ENCODE data around the gene SYCP2L. TPM values are rescaled to one million over a fixed set of nuclear protein-coding genes. Genes with fewer than 3 reads are reported as not detected.

Gene SYCP2L
- total RNA-seq, 1 donor from 2014 or later: 6.4 TPM

DNA sequence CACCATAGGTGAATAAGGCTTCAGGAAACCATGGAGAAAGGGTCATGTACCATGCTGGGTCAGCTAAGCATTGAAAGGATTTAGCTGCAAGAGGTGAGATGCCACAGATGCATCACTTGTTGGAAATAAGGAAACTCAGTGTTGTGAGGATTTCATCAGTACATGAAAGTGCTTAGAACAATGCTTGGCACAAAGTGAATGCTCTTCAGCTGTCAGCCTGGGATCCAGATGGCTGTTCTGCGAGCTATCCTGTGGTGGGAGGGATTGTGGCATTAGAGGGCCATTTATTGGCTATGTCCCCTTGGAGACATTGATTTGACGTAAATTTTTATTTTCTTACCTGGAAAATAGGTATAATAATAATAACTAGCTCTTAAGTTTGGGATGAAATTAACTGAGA is 104.3 kb downstream of the SYCP2L start:
- Histone ChIP-seq H3K4me1 (ENCODE audit: insufficient read depth, low read length) (no peaks in the 10 kb centered on the region), H3K9me3 (ENCODE audit: insufficient read depth, low read depth, low read length) (no peaks in the 10 kb centered on the region), H3K27me3 (ENCODE audit: insufficient read depth, low read length) (no peaks in the 10 kb centered on the region), H3K27ac (ENCODE audit: low read depth, low read length) (no peak overlapping the region), H3K4me2 (ENCODE audit: low read length) (no peak overlapping the region), H3K79me2 (ENCODE audit: insufficient read depth, low read length) (no peaks in the 10 kb centered on the region), H2AFZ (ENCODE audit: low read depth, low read length) (no peak overlapping the region), H4K20me1 (ENCODE audit: insufficient read depth, low read length) (no peaks in the 10 kb centered on the region), H3K36me3 (ENCODE audit: insufficient read depth, low read length) (no peaks in the 10 kb centered on the region), H3K9ac (ENCODE audit: low read length) (no peak overlapping the region), H3K4me3 (ENCODE audit: insufficient read depth, low read depth, low read length) (no peak overlapping the region)
- FAIRE-seq (no peak), DNase-seq (ENCODE audit: low read depth) (no peak)
- H3K4me3 Mint-ChIP-seq (ENCODE audit: unreplicated experiment): no peak overlapping the region
- no peaks in the 10 kb centered on the region for H3K36me3 Mint-ChIP-seq (ENCODE audit: low read depth, unreplicated experiment)
- no peaks in the 10 kb centered on the region for H3K4me1 Mint-ChIP-seq (ENCODE audit: low read depth, unreplicated experiment)
- H3K27ac Mint-ChIP-seq (ENCODE audit: unreplicated experiment): no peak overlapping the region
- no peaks in the 10 kb centered on the region for H3K9me3 Mint-ChIP-seq (ENCODE audit: unreplicated experiment)
- TF ChIP-seq, protein P1, sequence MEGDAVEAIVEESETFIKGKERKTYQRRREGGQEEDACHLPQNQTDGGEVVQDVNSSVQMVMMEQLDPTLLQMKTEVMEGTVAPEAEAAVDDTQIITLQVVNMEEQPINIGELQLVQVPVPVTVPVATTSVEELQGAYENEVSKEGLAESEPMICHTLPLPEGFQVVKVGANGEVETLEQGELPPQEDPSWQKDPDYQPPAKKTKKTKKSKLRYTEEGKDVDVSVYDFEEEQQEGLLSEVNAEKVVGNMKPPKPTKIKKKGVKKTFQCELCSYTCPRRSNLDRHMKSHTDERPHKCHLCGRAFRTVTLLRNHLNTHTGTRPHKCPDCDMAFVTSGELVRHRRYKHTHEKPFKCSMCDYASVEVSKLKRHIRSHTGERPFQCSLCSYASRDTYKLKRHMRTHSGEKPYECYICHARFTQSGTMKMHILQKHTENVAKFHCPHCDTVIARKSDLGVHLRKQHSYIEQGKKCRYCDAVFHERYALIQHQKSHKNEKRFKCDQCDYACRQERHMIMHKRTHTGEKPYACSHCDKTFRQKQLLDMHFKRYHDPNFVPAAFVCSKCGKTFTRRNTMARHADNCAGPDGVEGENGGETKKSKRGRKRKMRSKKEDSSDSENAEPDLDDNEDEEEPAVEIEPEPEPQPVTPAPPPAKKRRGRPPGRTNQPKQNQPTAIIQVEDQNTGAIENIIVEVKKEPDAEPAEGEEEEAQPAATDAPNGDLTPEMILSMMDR (IDR thresholded peaks at IDR 0.05; ENCODE audit: insufficient read depth, low read depth, low read length): no peak
- no peak for TF ChIP-seq EZH2 (IDR thresholded peaks at IDR 0.05; ENCODE audit: insufficient read depth, low read length)
- no peaks in the 10 kb centered on the region for H3K27me3 Mint-ChIP-seq (ENCODE audit: low read depth, unreplicated experiment)

DNA sequence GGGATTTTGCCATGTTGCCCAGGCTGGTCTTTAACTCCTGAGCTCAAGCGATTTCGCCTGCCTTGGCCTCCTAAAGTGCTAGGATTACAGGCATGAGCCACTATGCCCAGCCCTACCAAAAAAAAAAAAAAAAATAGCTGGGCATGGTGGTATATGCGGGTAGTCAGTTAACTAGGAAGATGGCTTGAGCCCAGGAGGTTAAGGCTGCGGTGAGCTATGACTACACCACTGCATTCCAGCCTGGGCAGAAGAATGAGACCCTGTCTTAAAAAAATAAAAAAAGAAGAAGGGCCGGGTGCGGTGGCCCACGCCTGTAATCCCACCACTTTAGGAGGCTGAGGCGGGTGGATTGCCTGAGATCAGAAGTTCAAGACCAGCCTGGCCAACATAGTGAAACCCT is 107.0 kb downstream of the SYCP2L start:
- no peak overlapping the region for H3K9ac ChIP-seq (ENCODE audit: low read length)
- peaks cover 3% of the 10 kb centered on the region for H3K9me3 Mint-ChIP-seq (ENCODE audit: unreplicated experiment)
- no peaks in the 10 kb centered on the region for H3K79me2 ChIP-seq (ENCODE audit: insufficient read depth, low read length)
- H2AFZ ChIP-seq (ENCODE audit: low read depth, low read length): no peak overlapping the region
- no peaks in the 10 kb centered on the region for H3K4me1 ChIP-seq (ENCODE audit: insufficient read depth, low read length)
- H3K27me3 Mint-ChIP-seq (ENCODE audit: low read depth, unreplicated experiment): no peaks in the 10 kb centered on the region
- H3K4me3 ChIP-seq (ENCODE audit: insufficient read depth, low read depth, low read length): no peak overlapping the region
- no peaks in the 10 kb centered on the region for H3K4me1 Mint-ChIP-seq (ENCODE audit: low read depth, unreplicated experiment)
- no peaks in the 10 kb centered on the region for H3K9me3 ChIP-seq (ENCODE audit: insufficient read depth, low read depth, low read length)
- no peaks in the 10 kb centered on the region for H3K27me3 ChIP-seq (ENCODE audit: insufficient read depth, low read length)
- H3K36me3 Mint-ChIP-seq (ENCODE audit: low read depth, unreplicated experiment): peaks cover 2% of the 10 kb centered on the region
- H4K20me1 ChIP-seq (ENCODE audit: insufficient read depth, low read length): no peaks in the 10 kb centered on the region
- FAIRE-seq (no peak), DNase-seq (ENCODE audit: low read depth) (no peak)
- no peak for TF ChIP-seq EZH2 (IDR thresholded peaks at IDR 0.05; ENCODE audit: insufficient read depth, low read length)
- TF ChIP-seq, protein P1 (IDR thresholded peaks at IDR 0.05; ENCODE audit: insufficient read depth, low read depth, low read length): no peak
- H3K36me3 ChIP-seq (ENCODE audit: insufficient read depth, low read length): no peaks in the 10 kb centered on the region
- H3K4me2 ChIP-seq (ENCODE audit: low read length): no peak overlapping the region
- no peak overlapping the region for H3K27ac ChIP-seq (ENCODE audit: low read depth, low read length)
- no peak overlapping the region for H3K27ac Mint-ChIP-seq (ENCODE audit: unreplicated experiment)
- H3K4me3 Mint-ChIP-seq (ENCODE audit: unreplicated experiment): no peak overlapping the region

DNA sequence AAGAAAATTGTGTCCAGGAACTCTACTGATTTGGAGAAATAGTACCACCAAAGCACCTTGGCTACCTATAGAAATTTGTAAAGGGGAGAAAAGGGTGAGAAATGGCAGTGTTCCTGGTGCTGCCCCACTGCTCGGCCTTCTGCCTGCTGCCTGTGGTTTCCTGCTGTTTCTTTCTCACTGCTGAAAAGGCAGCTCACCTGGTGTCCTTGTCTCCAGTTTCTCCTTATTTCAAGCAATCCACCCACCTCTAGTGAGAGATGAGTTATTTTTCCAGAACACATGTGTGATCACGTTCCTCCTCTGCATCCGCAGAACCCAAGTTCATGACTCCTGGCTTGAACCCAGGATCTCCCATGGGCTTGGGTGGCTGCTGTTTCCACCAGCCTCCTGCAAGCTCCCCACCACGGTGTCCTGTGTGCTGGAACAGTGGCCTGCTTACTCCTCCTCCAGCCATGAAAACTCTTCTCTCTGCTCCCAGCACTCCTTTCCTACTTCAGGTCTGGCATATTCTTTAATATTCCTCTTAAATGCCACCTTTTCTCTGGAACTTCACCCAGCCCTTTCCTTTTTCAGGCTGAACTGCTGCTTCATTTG is 108.4 kb downstream of the SYCP2L start:
- H3K9ac ChIP-seq (ENCODE audit: low read length): no peak overlapping the region
- H3K4me2 ChIP-seq (ENCODE audit: low read length): no peak overlapping the region
- Mint-ChIP-seq H3K27ac (ENCODE audit: unreplicated experiment) (no peak overlapping the region), H3K27me3 (ENCODE audit: low read depth, unreplicated experiment) (no peaks in the 10 kb centered on the region), H3K4me1 (ENCODE audit: low read depth, unreplicated experiment) (peaks cover 5% of the 10 kb centered on the region), H3K9me3 (ENCODE audit: unreplicated experiment) (peaks cover 3% of the 10 kb centered on the region), H3K36me3 (ENCODE audit: low read depth, unreplicated experiment) (peaks cover 2% of the 10 kb centered on the region), H3K4me3 (ENCODE audit: unreplicated experiment) (no peak overlapping the region)
- H3K27ac ChIP-seq (ENCODE audit: low read depth, low read length): no peak overlapping the region
- TF ChIP-seq EZH2 (IDR thresholded peaks at IDR 0.05; ENCODE audit: insufficient read depth, low read length): no peak
- TF ChIP-seq, protein P1 (IDR thresholded peaks at IDR 0.05; ENCODE audit: insufficient read depth, low read depth, low read length): no peak
- H4K20me1 ChIP-seq (ENCODE audit: insufficient read depth, low read length): no peaks in the 10 kb centered on the region
- H2AFZ ChIP-seq (ENCODE audit: low read depth, low read length): no peak overlapping the region
- H3K36me3 ChIP-seq (ENCODE audit: insufficient read depth, low read length): no peaks in the 10 kb centered on the region
- H3K27me3 ChIP-seq (ENCODE audit: insufficient read depth, low read length): no peaks in the 10 kb centered on the region
- peaks cover 4% of the 10 kb centered on the region for H3K4me1 ChIP-seq (ENCODE audit: insufficient read depth, low read length)
- FAIRE-seq (no peak), DNase-seq (ENCODE audit: low read depth) (no peak)
- H3K79me2 ChIP-seq (ENCODE audit: insufficient read depth, low read length): no peaks in the 10 kb centered on the region
- no peak overlapping the region for H3K4me3 ChIP-seq (ENCODE audit: insufficient read depth, low read depth, low read length)
- no peaks in the 10 kb centered on the region for H3K9me3 ChIP-seq (ENCODE audit: insufficient read depth, low read depth, low read length)
